PC-9 (cell line): ENCODE results near the gene LRMDA. TPM values are rescaled to one million over a fixed set of nuclear protein-coding genes. Genes with fewer than 3 reads are reported as not detected.
A peak's percentile ranks its signal among the peaks of the same experiment; 100 is the strongest.

Source experiments
- BruUV-seq: library from RNA; stranded (reverse); fragments of 400-500 nt; replicated peaks from 2 replicates; lab custom pipeline; 2021; lab: Mats Ljungman, UMichigan
- CTCF ChIA-PET: fragments of 300-600 bp; sonication (Branson Sonifier 250); formaldehyde crosslinking; loops from one replicate; lab custom pipeline; 2022; ENCODE audit warnings: antibody characterized with exemption; lab: Charles Lee
- POLR2A ChIA-PET: fragments of 300-600 bp; sonication (Branson Sonifier 250); formaldehyde crosslinking; loops from one replicate; lab custom pipeline; 2022; ENCODE audit warnings: antibody characterized with exemption; ENCODE audit not compliant: unreplicated experiment; lab: Charles Lee
- DNase-seq, 2 experiments: peaks; one replicate each; pipeline versions ENCODE4 v3.0.0 to v3.0.0-alpha.2; 2015 to 2022; ENCODE audit warnings: mixed read lengths in 1 of 2
- H2AFZ ChIP-seq: fragments of 200-600 bp; sonication (generic); 2 replicates; pipeline ENCODE4 v1.8.1; 2017; ENCODE audit warnings: antibody characterized with exemption
- H3F3A ChIP-seq: fragments of 200-600 bp; sonication (generic); 2 replicates; pipeline ENCODE4 v1.8.1; 2017; ENCODE audit warnings: antibody characterized with exemption, mild to moderate bottlenecking, low read depth; ENCODE audit not compliant: insufficient read depth
- H3K27ac ChIP-seq: fragments of 200-600 bp; sonication (generic); 2 replicates; pipeline ENCODE4 v1.6.1; 2016; ENCODE audit warnings: mixed run types
- H3K27me3 ChIP-seq: fragments of 200-600 bp; sonication (generic); 2 replicates; pipeline ENCODE4 v1.6.1; 2016; ENCODE audit warnings: low read depth, mixed run types; ENCODE audit not compliant: insufficient read depth
- H3K36me3 ChIP-seq: fragments of 200-600 bp; sonication (generic); 2 replicates; pipeline ENCODE4 v1.6.1; 2016; ENCODE audit warnings: low read depth, mixed run types
- H3K4me1 ChIP-seq: fragments of 200-600 bp; sonication (generic); replicated peaks from 2 replicates; pipeline ENCODE4 v1.6.1; 2016; ENCODE audit warnings: mixed run types; ENCODE audit not compliant: insufficient read depth
- H3K4me2 ChIP-seq: fragments of 200-600 bp; sonication (generic); 2 replicates; pipeline ENCODE4 v1.6.1; 2017; ENCODE audit warnings: mixed run types
- H3K4me3 ChIP-seq: fragments of 200-600 bp; sonication (generic); 2 replicates; pipeline ENCODE4 v1.6.1; 2016; ENCODE audit warnings: mixed run types
- H3K79me2 ChIP-seq: fragments of 200-600 bp; sonication (generic); 2 replicates; pipeline ENCODE4 v1.6.1; 2017; ENCODE audit warnings: low read depth, mixed run types
- H3K9me2 ChIP-seq: fragments of 200-600 bp; sonication (generic); 2 replicates; pipeline ENCODE4 v1.8.1; 2017; ENCODE audit warnings: mild to moderate bottlenecking; ENCODE audit not compliant: insufficient read depth
- H3K9me3 ChIP-seq: fragments of 200-600 bp; sonication (generic); 2 replicates; pipeline ENCODE4 v1.8.1; 2016; ENCODE audit warnings: low read depth; ENCODE audit not compliant: insufficient read depth
- H4K20me1 ChIP-seq: fragments of 200-600 bp; sonication (generic); 2 replicates; pipeline ENCODE4 v1.8.1; 2017; ENCODE audit not compliant: insufficient read depth
- CTCF ChIP-seq: fragments of 200-600 bp; sonication (generic); conservative IDR thresholded peaks from 2 replicates; pipeline ENCODE4 v1.6.1; 2017; ENCODE audit warnings: mixed run types, antibody characterized with exemption, mild to moderate bottlenecking, moderate library complexity
- EZH2 ChIP-seq: fragments of 200-600 bp; sonication (generic); IDR thresholded peaks from 2 replicates; pipeline ENCODE4 v1.8.0; 2017; ENCODE audit warnings: antibody characterized with exemption, low read depth
- intact Hi-C: fragments of 100-400 bp; cut with micrococcal nuclease; formaldehyde crosslinking; loops from one replicate; pipeline ENCODE4 v1.10.0; 2022; ENCODE audit not compliant: unreplicated experiment
- total RNA-seq: library from RNA; stranded (reverse); gene quantifications from 2 replicates; pipeline ENCODE4 v1.2.3, GENCODE V29; 2021

The LRMDA gene
- total RNA-seq, 1 experiment from 2014 or later: not detected

DNA sequence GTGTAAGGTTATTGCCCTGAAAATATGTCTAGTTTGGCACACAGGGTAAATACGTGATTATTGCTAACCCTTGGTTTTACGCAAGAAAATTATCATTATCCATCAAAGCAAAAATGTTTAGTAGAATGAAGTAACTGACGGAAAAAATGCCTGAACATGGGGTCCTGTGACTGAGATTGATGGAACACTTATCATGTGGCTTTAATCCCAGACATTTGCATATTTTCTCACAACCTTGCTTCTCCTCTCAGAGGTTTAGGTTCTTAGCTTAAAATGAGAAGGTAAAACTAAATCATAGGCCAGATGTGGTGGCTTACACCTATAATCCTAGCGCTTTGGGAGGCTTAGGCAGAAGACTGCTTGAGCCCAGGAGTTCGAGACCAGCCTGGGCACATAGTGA lies 1010.7 kb downstream of the LRMDA start:
- POLR2A ChIA-PET: no interaction called here
- BruUV-seq: no TSS peak

DNA sequence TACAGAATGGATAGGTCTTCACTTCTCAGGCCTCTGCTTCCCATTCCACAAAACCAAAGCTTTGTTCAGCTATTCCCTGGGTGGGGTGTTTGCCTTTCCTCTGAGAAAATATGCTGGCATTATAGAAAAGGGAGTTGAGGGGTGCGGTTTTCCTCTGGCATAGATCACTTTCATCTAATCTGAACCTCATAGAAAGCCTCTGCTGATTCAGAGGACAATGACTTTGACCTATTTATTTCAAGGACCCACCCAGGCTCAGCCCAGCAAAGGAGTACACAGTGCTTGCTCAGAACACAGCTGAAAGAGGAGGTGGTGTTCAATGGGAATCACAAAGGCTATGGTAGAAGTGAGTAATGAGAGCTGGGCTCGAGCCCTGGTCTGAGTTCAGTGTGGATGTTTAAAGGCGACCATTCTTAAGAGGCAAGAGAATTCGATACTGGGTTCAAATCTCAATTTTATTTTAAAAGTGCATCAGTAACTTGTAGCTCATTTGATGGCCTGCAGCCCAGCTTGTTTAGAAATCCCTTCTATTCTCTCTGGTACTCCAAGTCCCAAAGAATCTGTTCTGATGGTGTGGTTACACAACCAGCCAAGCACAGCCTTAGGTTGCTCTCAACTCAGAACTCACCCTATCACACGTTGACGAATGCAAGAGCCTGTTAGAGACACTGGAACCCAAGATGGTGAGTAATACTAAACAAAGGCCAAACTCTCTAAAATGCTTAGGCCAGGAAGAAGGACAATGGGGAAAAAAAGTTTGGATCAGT lies 1012.8 kb downstream of the LRMDA start:
- POLR2A ChIA-PET: no interaction called here
- Histone ChIP-seq H3K4me1 (0 out of 2 replicates have a peak, but pooled peaks cover 5% of the 10 kb centered on the region), H3K4me3 (no peak overlapping the region), H3K27me3 (no peaks in the 10 kb centered on the region), H3F3A (no peaks in the 10 kb centered on the region), H4K20me1 (no peaks in the 10 kb centered on the region), H3K4me2 (no peak overlapping the region), H3K79me2 (no peaks in the 10 kb centered on the region), H3K9me3 (no peaks in the 10 kb centered on the region; the same call in 1 of the 2 replicates), H3K27ac (no peak overlapping the region), H2AFZ (no peak overlapping the region), H3K9me2 (no peaks in the 10 kb centered on the region), H3K36me3 (no peaks in the 10 kb centered on the region)
- intact Hi-C loops: no loop called here
- no TSS peak for BruUV-seq
- CTCF ChIA-PET: no interaction called here
- DNase-seq: peak in 1 of 2 experiments; percentile 40
- TF ChIP-seq EZH2 (no peak), CTCF (no peak)

More for the DNA sequence above, 1010.7 kb downstream of the LRMDA start:
- H3K79me2 ChIP-seq: no peaks in the 10 kb centered on the region
- H3K36me3 ChIP-seq: no peaks in the 10 kb centered on the region
- TF ChIP-seq CTCF: no peak
- TF ChIP-seq EZH2: no peak
- no peak overlapping the region for H2AFZ ChIP-seq
- DNase-seq: no peak
- CTCF ChIA-PET: no interaction called here
- no peaks in the 10 kb centered on the region for H4K20me1 ChIP-seq
- H3F3A ChIP-seq: no peaks in the 10 kb centered on the region
- 0 out of 2 replicates have a peak, but pooled peaks cover 5% of the 10 kb centered on the region for H3K4me1 ChIP-seq
- intact Hi-C loops: no loop called here
- no peaks in the 10 kb centered on the region for H3K27me3 ChIP-seq
- H3K27ac ChIP-seq: no peak overlapping the region
- no peaks in the 10 kb centered on the region; the same call in 1 of the 2 replicates for H3K9me3 ChIP-seq
- no peak overlapping the region for H3K4me2 ChIP-seq
- no peak overlapping the region for H3K4me3 ChIP-seq
- no peaks in the 10 kb centered on the region for H3K9me2 ChIP-seq

- BruUV-seq: no TSS peak
- TF ChIP-seq CTCF (no peak), EZH2 (no peak)
Measured at GRCh38 chr10:76447578-76447977, 1016.2 kb downstream of the LRMDA start.

More at GRCh38 chr10:76447578-76447977, 1016.2 kb downstream of the LRMDA start:
- Histone ChIP-seq H3K4me1 (0 out of 2 replicates have a peak, but pooled peaks cover 5% of the 10 kb centered on the region), H3F3A (no peaks in the 10 kb centered on the region), H4K20me1 (no peaks in the 10 kb centered on the region), H3K9me3 (no peaks in the 10 kb centered on the region; the same call in 1 of the 2 replicates), H3K36me3 (no peaks in the 10 kb centered on the region), H3K27me3 (no peaks in the 10 kb centered on the region), H3K4me3 (no peak overlapping the region), H3K9me2 (no peaks in the 10 kb centered on the region), H3K4me2 (no peak overlapping the region), H3K79me2 (no peaks in the 10 kb centered on the region), H2AFZ (no peak overlapping the region), H3K27ac (no peak overlapping the region)
- ChIA-PET POLR2A (no interaction called here), CTCF (no interaction called here)
- no peak for DNase-seq
- intact Hi-C loops: no loop called here
